Limb (tissue), 2 donors: Measurements from ENCODE around the gene RAB5A.
"Not testable (repeated sequence)": the region's sequence is repeated elsewhere in the genome, so short reads cannot be mapped to it uniquely, and the experiment has no call there.

Source experiments
- DNase-seq, 2 donors: peaks; one replicate each; pipeline ENCODE4 v3.0.0-alpha.2; 2016; ENCODE audit errors: extremely low spot score in 2 of 2

The RAB5A gene

DNA sequence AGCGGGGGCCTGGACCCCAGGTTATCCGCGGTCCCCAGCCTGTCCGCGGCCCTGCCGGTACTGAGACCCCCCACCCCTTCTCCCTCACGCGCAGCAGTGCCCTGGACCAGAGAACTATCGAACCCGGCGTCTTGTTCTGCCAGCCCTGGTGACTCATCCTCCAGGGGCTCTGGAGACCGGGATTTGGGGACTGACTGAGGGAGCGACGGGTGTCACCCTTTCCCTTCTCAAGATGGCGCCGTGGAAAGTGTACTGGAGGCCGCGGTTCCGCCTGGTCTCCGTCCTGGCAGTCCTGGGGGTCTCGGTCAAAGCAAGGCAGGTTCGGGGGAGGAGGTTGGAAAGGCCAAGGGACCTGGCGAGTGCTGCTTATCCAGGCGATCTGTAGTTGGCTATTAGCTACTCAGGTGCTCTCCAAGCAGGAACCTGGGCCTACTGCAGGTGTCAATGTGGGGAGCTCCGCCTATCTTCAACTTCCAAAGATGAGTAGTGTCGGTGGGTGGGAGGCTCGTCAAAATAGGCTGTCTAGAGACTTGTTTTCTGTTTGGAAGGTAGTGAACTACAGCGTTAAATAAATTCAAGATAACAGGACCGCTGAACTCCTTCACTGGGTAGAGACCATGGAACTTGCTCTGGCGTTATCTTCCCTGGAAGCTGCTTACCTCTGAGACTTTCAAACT lies 790 bp downstream of the RAB5A start:
- peak; percentile 39 to 80 for DNase-seq

- DNase-seq = no peak
Observed at GRCh38 chr3:19948226-19948591, 1.3 kb downstream of the RAB5A start.

GRCh38 chr3:19950316-19950715 lies 3.4 kb downstream of the RAB5A start:
- no peak for DNase-seq

GRCh38 chr3:19954676-19955075 lies 7.8 kb downstream of the RAB5A start:
- no peak for DNase-seq

- not testable (repeated sequence) for DNase-seq
Observed at GRCh38 chr3:19957354-19957753, 10.5 kb downstream of the RAB5A start.

GRCh38 chr3:19959505-19959904 lies 12.6 kb downstream of the RAB5A start:
- no peak for DNase-seq

- no peak for DNase-seq
Observed at GRCh38 chr3:19960696-19961095, 13.8 kb downstream of the RAB5A start.

- no peak for DNase-seq
Observed at GRCh38 chr3:19961960-19962359, 15.1 kb downstream of the RAB5A start.

DNA sequence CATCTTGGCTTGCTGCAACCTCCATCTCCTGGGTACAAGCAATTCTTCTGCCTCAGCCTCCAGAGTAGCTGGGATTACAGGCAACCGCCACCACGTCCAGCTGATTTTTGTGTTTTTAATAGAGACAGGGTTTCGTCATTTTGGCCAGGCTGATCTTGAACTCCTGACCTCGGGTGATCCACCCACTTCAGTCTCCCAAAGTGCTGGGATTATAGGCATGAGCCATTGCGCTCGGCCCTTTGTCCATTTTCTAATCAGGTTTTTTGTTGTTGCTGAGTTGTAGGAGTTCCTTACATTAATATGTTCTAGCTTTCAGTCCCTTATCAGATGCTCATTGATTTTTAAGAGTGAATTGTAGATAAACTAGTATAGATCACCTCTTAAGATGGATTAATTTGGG lies 20.3 kb downstream of the RAB5A start:
- no peak for DNase-seq

GRCh38 chr3:19967812-19968211 lies 20.9 kb downstream of the RAB5A start:
- no peak for DNase-seq

- DNase-seq = no peak
Observed at GRCh38 chr3:19970327-19970726, 23.4 kb downstream of the RAB5A start.

DNA sequence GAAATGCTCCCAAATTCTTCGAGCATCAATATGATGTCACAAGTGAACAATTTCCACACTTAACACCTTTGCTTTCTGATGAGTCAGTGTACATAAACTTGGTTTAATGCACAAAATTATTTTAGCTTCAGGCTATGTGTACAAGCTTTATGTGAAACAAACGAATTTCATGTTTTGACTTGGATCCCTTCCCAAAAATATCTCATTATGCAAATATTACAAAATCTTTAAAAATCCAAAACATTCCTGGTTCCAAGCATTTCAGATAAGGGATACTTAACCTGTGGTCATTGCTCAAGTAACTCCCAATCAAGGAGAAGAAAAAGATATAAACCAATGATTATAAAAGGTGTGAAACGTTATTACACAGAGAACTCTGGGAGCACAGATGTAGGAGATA lies 25.2 kb downstream of the RAB5A start:
- DNase-seq = no peak

- DNase-seq = not testable (repeated sequence)
Observed at GRCh38 chr3:19988904-19989303, 42.0 kb downstream of the RAB5A start.

DNA sequence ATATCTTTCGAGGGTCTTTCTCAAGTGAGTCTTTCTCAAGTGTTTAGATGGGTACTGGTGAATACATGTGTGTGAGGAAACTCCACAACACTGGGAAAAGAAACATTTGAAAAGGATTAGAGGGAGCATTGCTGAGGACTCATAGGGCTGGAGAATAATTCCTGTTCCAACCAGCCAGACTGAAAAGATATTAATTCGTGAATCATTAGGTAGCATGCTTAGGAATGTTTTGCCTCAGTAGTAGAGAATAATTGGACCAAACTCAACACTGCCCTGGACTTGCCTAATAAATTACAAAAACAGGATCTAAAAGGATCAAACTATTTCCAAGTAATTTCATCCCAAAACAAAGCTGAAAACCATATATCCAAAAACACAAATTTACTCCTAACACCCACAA lies 47.9 kb downstream of the RAB5A start:
- peak in 1 of 2 donors; percentile 20 for DNase-seq

DNA sequence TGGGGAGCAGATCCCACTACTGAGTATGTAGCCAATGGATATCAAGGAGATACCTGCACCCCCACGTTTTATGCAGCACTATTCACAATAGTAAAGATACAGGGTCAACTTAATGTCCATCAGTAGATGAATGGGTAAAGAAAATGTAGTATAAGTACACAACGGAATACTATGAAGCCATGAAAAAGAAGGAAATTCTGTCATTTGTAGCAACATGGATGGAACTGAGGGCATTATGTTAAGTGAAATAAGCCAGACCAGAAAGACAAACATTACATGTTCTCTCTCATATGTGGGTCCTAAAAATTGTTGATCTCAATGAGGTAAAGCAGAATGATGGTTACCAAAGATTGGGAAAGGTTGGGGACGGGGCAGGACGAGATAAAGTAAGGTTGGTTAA lies 50.6 kb downstream of the RAB5A start:
- no peak for DNase-seq

- no peak for DNase-seq
Observed at GRCh38 chr3:20001932-20002331, 55.0 kb downstream of the RAB5A start.

DNA sequence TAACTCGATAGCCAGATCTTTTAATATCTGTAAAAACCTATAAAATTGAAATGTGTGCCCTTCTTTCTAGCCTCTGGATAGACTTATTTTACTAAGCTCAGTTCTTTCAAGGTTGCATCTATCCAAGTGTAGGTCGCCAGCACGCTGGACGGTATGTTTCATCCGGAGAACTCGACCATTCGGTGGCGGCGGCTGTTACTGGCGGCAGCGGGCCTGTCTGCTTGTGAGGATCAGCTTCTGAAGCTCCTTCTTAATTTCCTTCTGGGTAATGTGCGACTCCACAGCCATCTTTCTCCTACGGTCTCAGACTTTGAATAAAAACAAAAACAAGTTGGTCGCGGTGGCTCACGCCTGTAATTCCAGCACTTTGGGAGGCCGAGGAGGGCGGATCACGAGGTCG lies 61.1 kb downstream of the RAB5A start:
- DNase-seq = no peak

GRCh38 chr3:20008646-20009045 lies 61.7 kb downstream of the RAB5A start:
- DNase-seq = no peak

GRCh38 chr3:20012164-20012563 lies 65.3 kb downstream of the RAB5A start, which contains the start of gene PP2D1:
PP2D1 (minus strand) TSS chr3:20012264; CDS start chr3:20012072, 192 bp downstream.
- no peak for DNase-seq

DNA sequence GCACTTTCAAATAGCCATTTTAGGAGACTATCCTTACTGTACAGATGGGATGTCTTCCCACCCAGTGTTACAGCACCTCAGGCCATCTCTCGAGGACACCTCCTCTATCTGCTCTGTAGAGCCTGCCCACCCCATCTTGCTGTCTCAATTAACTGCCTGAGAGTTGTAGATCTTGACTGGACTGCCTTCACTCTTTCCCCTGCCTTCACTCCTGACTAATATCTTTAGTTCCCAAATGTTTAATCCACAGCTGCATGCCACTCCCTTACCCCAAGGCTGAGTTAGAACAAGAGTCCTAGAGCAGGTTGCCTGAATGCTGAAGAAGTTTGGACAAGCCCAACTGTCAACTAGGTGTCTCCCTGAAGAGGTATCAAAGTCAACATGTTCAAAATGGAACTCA lies 66.5 kb downstream of the RAB5A start:
- DNase-seq = no peak

GRCh38 chr3:20015525-20015924 lies 68.6 kb downstream of the RAB5A start:
- no peak for DNase-seq

DNA sequence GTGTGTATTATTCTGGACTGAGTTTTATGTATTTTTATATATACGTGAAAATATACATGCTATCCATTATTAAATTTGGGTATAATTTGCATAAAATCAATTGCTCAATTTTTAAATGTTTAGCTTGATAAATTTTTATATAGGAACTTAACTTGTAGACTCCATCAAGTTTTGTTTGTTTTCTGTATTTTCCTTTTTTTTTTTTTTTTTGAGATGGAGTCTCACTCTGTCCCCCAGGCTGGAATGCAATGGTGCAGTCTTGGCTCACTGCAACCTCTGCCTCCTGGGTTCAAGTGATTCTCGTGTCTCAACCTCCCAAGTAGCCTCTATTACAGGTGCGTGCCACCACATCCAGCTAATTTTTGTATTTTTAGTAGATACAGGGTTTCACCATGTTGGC lies 69.2 kb downstream of the RAB5A start:
- not testable (repeated sequence) for DNase-seq

DNA sequence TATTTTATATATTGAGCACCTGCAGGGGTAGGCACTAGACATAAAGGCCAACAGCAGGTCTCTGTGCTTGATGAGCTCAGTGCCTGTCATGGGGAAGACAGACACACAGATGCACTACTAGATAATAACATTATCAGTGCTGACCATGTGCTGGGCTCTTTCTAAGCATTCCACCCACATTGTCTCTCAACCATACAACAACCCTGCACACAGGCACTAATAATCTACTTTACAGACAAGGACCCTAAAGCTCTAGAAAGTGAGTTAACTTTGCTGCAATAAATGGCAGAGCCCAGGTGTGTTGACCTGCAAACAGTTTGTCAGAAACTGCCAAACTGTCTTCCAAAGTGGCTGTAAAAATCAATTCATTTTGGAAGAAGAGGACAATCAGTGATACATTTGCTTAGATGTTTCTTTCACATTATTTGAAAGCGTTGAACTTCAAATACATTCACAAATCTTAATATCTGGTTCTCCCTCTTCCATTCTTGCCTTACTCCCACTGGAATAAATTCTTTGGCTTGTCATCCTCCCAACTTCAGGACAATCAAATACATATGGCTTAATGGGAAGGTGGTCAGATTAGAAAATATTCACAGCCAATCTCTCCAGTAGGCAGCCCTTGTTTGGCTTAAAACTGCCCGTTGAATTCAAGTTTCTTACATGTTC lies 76.2 kb downstream of the RAB5A start:
- DNase-seq = no peak
